Jurkat, Clone E6-1 (cell line): Measurements from ENCODE around the gene INTS7.
"Not testable (repeated sequence)": the region's sequence is repeated elsewhere in the genome, so short reads cannot be mapped to it uniquely, and the experiment has no call there.

Experiments
- DNase-seq: peaks from one replicate; pipeline ENCODE4 v3.0.0-alpha.2; 2011; ENCODE audit warnings: low read depth, low spot score
- H3K4me3 ChIP-seq: 2 replicates; pipeline ENCODE4 v1.5.1; 2011; ENCODE audit warnings: mild to moderate bottlenecking, low read length, control low read depth, moderate library complexity

INTS7 gene

DNA sequence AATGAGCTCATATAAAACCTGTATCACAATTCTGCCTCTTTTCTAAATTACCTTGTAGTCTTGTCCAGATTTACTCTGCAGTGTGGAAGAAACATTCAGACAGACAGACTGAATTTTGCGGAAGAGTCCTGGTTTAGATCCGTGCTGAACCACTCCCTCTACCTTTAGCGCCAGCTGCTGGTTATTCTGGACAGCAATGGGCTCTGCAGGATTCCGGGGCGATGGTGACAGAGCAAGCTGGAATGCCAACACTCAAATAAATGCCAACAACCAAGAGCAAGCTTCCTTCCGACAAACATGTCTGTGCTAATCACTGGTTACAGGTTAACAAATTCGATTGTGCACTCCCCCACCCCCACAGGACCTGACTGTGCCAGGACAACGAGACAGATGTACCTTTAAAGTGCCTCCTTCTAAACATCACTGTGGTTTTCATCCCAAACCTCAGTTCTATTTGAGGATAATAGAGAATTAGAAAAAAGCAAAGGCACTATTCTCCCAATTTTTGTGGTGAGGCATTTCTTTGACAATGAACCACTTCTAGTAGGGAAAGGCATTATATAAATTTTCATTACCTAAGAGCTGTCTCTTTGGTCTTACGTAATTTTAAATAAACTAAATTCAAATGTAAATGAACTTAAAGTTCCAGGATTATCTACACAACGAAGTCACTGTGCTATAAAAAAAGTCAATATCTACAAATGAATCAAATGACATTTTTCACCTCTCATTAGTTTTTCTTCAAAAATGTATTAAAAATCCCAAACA is 90.4 kb downstream of the INTS7 start:
- H3K4me3 ChIP-seq, result no peak overlapping the region
- no peak for DNase-seq

DNA sequence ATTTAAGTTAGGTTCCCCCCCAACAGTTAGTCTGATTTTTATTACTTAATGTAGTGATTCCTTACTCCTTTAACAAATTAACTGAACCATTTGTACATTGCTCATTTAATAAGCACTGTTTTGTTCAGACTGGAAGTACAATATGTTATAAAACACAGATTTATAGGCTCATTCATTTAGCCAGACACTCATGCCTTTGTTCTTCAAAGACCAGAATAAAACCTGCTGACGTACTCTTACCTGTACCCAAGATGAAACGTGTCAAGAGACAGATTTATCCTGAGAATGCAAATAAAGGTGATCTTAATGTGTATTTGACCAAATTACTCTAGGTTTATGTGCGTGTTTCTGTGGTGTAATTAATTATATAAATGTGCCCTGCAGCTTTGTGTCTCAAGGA is 92.8 kb downstream of the INTS7 start:
- no peak overlapping the region for H3K4me3 ChIP-seq
- DNase-seq, result no peak

GRCh38 chr1:211939876-211940468 is 95.4 kb downstream of the INTS7 start:
- no peak for DNase-seq
- H3K4me3 ChIP-seq, result no peak overlapping the region

GRCh38 chr1:211938561-211938997 is 96.8 kb downstream of the INTS7 start:
- H3K4me3 ChIP-seq, result no peak overlapping the region
- DNase-seq, result no peak

GRCh38 chr1:211937422-211937821 is 97.9 kb downstream of the INTS7 start:
- not testable (repeated sequence) for DNase-seq, H3K4me3 ChIP-seq

DNA sequence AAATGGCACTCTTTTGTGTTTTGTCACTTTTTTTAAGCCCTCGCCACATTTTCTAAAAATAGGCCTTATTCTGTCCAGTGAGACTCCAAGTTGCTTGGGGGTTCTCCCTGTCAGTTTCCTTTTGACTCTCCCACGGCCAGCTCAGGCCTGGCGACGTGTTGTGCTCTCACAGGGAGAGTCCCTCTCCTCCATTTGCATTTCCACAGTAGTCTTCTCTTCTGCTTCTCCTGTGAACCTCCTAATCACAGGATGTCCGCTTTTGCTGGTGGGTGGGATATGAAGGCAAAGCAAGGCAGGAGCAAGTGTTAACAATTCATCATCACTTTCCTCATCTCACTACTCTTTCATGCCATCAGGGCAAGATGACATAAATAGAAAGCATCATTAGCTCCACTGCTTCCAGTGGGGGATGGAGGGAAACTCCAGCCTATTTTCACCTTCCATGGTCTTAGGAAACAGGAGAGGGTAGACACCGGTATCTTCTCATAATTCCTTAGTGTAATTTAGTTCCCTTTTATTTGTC is 99.8 kb downstream of the INTS7 start:
- DNase-seq, result no peak
- H3K4me3 ChIP-seq, result no peak overlapping the region

- no peak for DNase-seq
- H3K4me3 ChIP-seq, result no peak overlapping the region
Measured at GRCh38 chr1:211933946-211934714, 101.2 kb downstream of the INTS7 start.

GRCh38 chr1:211932933-211933254 is 102.5 kb downstream of the INTS7 start:
- H3K4me3 ChIP-seq, result no peak overlapping the region
- DNase-seq, result no peak

- DNase-seq, result no peak
- H3K4me3 ChIP-seq, result no peak overlapping the region
Measured at GRCh38 chr1:211932231-211932932, 103.0 kb downstream of the INTS7 start.

DNA sequence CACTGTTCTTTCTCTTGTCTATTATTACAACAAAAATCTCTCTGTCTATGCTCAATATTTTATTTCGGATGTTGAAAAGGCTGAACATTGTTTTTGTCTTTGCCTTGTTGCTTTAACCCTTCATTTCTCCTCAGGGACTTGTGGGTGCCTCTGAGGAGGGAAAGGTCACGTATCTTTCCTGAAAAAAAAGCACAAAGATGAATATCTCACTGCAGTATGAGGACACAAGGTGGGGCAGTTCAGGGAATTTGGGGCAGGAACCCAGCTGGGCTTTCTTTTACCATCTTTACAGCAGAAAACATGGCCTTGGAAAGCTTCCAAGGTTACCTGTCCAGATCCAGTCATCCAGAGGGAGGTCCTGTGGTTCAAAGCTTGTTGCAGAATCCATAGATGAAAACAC is 105.7 kb downstream of the INTS7 start:
- no peak overlapping the region for H3K4me3 ChIP-seq
- no peak for DNase-seq

- H3K4me3 ChIP-seq, result no peak overlapping the region
- DNase-seq, result no peak
Measured at GRCh38 chr1:211928993-211929637, 106.2 kb downstream of the INTS7 start.

- H3K4me3 ChIP-seq, result no peak overlapping the region
- DNase-seq, result no peak
Measured at GRCh38 chr1:211928290-211928801, 107.0 kb downstream of the INTS7 start.

GRCh38 chr1:211925016-211925415 is 110.3 kb downstream of the INTS7 start:
- peak; percentile 18 for DNase-seq
- no peak overlapping the region for H3K4me3 ChIP-seq

DNA sequence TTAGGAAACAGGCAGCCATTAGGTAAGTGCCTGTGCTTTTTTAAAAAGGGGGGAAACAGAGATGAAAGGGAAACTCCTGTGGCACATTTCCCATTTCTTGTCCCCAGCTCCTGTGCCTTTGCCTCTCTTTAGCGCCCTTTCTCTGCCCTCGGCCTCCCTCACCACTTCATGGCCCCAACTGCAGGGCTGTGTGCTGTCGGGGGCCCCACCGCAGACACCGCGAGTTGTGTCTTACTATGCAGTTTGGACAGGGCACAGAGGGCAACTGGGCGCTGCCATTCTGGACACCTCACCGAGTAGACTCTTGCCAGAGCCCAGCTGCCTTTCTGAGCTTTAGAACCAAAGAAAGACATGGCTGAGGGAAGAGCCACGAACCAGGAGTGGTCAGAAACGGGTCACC is 111.1 kb downstream of the INTS7 start:
- H3K4me3 ChIP-seq, result no peak overlapping the region
- no peak for DNase-seq

DNA sequence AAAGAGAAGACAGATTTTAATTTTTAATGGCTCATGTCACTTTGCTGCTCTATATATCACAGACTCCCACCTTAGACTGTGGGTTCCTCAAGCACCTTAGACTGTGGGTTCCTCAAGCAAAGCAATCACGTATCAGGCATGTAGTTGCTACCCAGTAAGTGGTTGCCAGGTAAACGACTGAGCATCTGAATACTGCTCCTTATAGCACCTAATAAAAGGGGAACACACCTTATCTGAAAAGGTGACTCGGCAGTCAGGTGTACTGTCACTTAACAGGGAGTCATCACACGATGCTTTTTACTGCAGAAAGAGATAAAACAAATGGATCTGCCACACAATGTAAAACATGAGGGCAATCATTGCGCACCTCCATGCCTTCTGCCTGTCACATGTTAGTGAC is 112.3 kb downstream of the INTS7 start:
- no peak for DNase-seq
- no peak overlapping the region for H3K4me3 ChIP-seq

GRCh38 chr1:211921579-211922095 is 113.7 kb downstream of the INTS7 start:
- no peak for DNase-seq
- no peak overlapping the region for H3K4me3 ChIP-seq

DNA sequence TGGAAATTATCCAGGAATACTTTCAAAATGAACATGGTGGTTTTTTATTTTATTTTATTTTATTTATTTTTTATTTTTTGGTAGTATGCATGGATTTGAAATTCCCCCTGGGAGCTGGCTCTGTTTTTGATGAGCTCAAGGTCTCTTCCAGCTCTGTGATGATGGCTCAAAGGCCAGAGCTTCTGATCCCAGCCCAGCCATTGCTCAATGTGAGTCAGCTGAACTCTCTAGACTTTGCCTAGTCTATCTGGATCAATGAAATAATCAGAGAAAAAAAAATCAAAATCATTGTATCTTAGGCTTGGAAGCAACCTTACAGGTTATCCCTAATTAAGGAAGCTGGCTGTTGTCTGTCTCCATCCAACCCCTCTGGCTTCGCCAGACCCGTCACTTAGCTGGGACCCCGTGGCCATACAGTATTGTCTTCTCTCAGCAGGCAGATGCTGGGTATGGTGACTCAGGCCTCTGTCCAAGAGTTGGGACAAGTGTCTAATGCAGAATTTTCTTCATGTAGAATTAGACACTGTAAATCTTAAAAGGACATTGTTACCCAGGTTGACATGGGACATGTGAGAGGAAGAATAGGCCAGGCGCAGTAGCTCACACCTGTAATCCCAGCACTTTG is 114.6 kb downstream of the INTS7 start:
- no peak overlapping the region for H3K4me3 ChIP-seq
- no peak for DNase-seq

DNA sequence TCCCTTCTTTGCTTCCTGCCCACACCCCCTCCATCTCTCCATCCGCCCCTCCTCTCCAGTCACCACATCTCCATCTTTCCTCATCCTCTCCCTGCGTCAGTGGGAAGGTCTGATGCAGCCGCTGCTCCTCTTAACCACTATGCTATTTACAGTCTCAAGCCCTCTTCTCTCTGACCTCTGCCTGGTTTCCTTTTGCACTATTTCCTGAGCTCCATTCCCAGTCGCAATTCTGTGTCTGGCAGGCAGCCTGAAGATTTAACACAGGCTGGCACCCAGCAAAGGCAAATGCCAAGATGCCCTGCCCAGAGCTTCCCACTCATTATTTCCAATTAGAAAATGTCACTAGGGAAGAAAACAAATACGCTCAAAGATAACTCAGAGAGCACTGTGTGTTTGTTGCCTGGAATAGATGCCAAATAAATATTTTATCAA is 115.2 kb downstream of the INTS7 start:
- H3K4me3 ChIP-seq, result no peak overlapping the region
- DNase-seq, result no peak
